PC-3 (cell line): ENCODE results near the gene NDUFB10. TPM values are rescaled to one million over a fixed set of nuclear protein-coding genes. Genes with fewer than 3 reads are reported as not detected.

ENCODE experiments used
- ATAC-seq: fragments of 200-7000 bp; cut with Tn5 transposase; 2 replicates; pipeline ENCODE4 v1.9.1; 2020; ENCODE audit warnings: mild to moderate bottlenecking, moderate library complexity
- BruUV-seq: library from RNA; stranded (reverse); fragments of 400-500 nt; replicated peaks from 2 replicates; lab custom pipeline; 2021; lab: Mats Ljungman, UMichigan
- CTCF ChIA-PET: fragments of 300-600 bp; sonication (Branson Sonifier 250); formaldehyde crosslinking; loops from one replicate; lab custom pipeline; 2022; ENCODE audit warnings: antibody characterized with exemption; lab: Charles Lee
- POLR2A ChIA-PET: fragments of 300-600 bp; sonication (Branson Sonifier 250); formaldehyde crosslinking; loops from one replicate; lab custom pipeline; 2022; ENCODE audit warnings: antibody characterized with exemption; ENCODE audit not compliant: unreplicated experiment; lab: Charles Lee
- DNase-seq: peaks from one replicate; pipeline ENCODE4 v3.0.0-alpha.2; 2015
- H2AFZ ChIP-seq: fragments of 300-600 bp; sonication (generic); 2 replicates; pipeline ENCODE4 v1.6.0; 2016; ENCODE audit warnings: antibody characterized with exemption, low read length
- H3F3A ChIP-seq: fragments of 300-600 bp; sonication (generic); one replicate; pipeline ENCODE4 v1.6.0; 2017; ENCODE audit warnings: antibody characterized with exemption, low read length, control low read depth, mild to moderate bottlenecking; ENCODE audit not compliant: unreplicated experiment
- H3K27ac ChIP-seq: fragments of 300-600 bp; sonication (generic); 2 replicates; pipeline ENCODE4 v1.5.1; 2016; ENCODE audit warnings: mild to moderate bottlenecking, low read length
- H3K27me3 ChIP-seq: fragments of 300-600 bp; sonication (generic); 2 replicates; pipeline ENCODE4 v1.6.1; 2016; ENCODE audit warnings: low read length, mixed read lengths
- H3K36me3 ChIP-seq: fragments of 300-600 bp; sonication (generic); 2 replicates; pipeline ENCODE4 v1.6.1; 2016; ENCODE audit warnings: low read depth, mixed run types, low read length, mixed read lengths
- H3K4me1 ChIP-seq: fragments of 300-600 bp; sonication (generic); 2 replicates; pipeline ENCODE4 v1.5.1; 2016; ENCODE audit warnings: low read length; ENCODE audit not compliant: insufficient read depth
- H3K4me2 ChIP-seq: fragments of 300-600 bp; sonication (generic); 2 replicates; pipeline ENCODE4 v1.6.0; 2016; ENCODE audit warnings: low read length
- H3K4me3 ChIP-seq: fragments of 300-600 bp; sonication (generic); 2 replicates; pipeline ENCODE4 v1.5.1; 2016; ENCODE audit warnings: mild to moderate bottlenecking, low read length, mixed read lengths
- H3K79me2 ChIP-seq: fragments of 300-600 bp; sonication (generic); 2 replicates; pipeline ENCODE4 v1.6.1; 2017; ENCODE audit warnings: low read length, mixed read lengths
- H3K9ac ChIP-seq: fragments of 300-600 bp; sonication (generic); 2 replicates; pipeline ENCODE4 v1.6.0; 2016; ENCODE audit warnings: mild to moderate bottlenecking, low read length
- H3K9me2 ChIP-seq: fragments of 300-600 bp; sonication (generic); replicated peaks from 2 replicates; pipeline ENCODE4 v1.6.1; 2016; ENCODE audit warnings: mixed run types, low read length, mixed read lengths
- H3K9me3 ChIP-seq: fragments of 300-600 bp; sonication (generic); 2 replicates; pipeline ENCODE4 v1.6.1; 2016; ENCODE audit warnings: low read length, mixed read lengths
- H4K20me1 ChIP-seq: fragments of 300-600 bp; sonication (generic); 2 replicates; pipeline ENCODE4 v1.6.1; 2016; ENCODE audit warnings: low read length, mixed read lengths
- CTCF ChIP-seq: fragments of 300-600 bp; sonication (generic); conservative IDR thresholded peaks from 2 replicates; pipeline ENCODE4 v1.5.1; 2017; ENCODE audit warnings: antibody characterized with exemption, low read depth, mild to moderate bottlenecking, low read length
- EZH2 ChIP-seq: fragments of 300-600 bp; sonication (generic); IDR thresholded peaks from one replicate; pipeline ENCODE4 v1.6.1; 2017; ENCODE audit warnings: antibody characterized with exemption, mild to moderate bottlenecking, low read length; ENCODE audit not compliant: unreplicated experiment
- EZH2phosphoT487 ChIP-seq: fragments of 300-600 bp; sonication (generic); IDR thresholded peaks from 2 replicates; pipeline ENCODE4 v1.6.1; 2018; ENCODE audit warnings: mild to moderate bottlenecking, antibody characterized with exemption, low read length, borderline replicate concordance
- intact Hi-C: fragments of 100-400 bp; cut with micrococcal nuclease; formaldehyde crosslinking; loops from 2 replicates; pipeline ENCODE4 v1.9.0; 2023
- total RNA-seq: library from RNA; depleted of rRNA; stranded (reverse); fragments of >200 nt; gene quantifications from 2 replicates; pipeline ENCODE4 v1.2.3, GENCODE V29; 2014

NDUFB10 gene
- total RNA-seq, 1 experiment from 2014 or later: 530 TPM

- Histone ChIP-seq H3K4me2 (peak overlapping the region; percentile 88), H2AFZ (no peak overlapping the region), H3K79me2 (peaks cover 2% of the 10 kb centered on the region; the same call in 1 of the 2 replicates), H3K27me3 (no peaks in the 10 kb centered on the region), H3F3A (peaks cover 3% of the 10 kb centered on the region), H3K9me2 (no peaks in the 10 kb centered on the region), H3K9ac (no peak overlapping the region), H3K27ac (no peak overlapping the region), H3K4me1 (peaks cover 33% of the 10 kb centered on the region), H3K4me3 (peak overlapping the region; percentile 64), H3K9me3 (no peaks in the 10 kb centered on the region), H3K36me3 (no peaks in the 10 kb centered on the region), H4K20me1 (no peaks in the 10 kb centered on the region)
- POLR2A ChIA-PET: no interaction called here
- no peak for TF ChIP-seq EZH2
- no peak for TF ChIP-seq EZH2phosphoT487
- TF ChIP-seq CTCF: no peak
- ATAC-seq: peak; percentile 33
- CTCF ChIA-PET: no interaction called here
- BruUV-seq: TSS peak; percentile 13
- DNase-seq: peak; percentile 85
- intact Hi-C loops: no loop called here
Observed at GRCh38 chr16:1979271-1980029, 20.1 kb downstream of the NDUFB10 start.

GRCh38 chr16:1980030-1980769 is 20.9 kb downstream of the NDUFB10 start:
- H3K9ac ChIP-seq: no peak overlapping the region
- H3K9me3 ChIP-seq: no peaks in the 10 kb centered on the region

More at GRCh38 chr16:1980030-1980769, 20.9 kb downstream of the NDUFB10 start:
- no peak for ATAC-seq
- H3K36me3 ChIP-seq: no peaks in the 10 kb centered on the region
- no peak overlapping the region for H2AFZ ChIP-seq
- no TSS peak for BruUV-seq
- peak; percentile 48; the same call in 1 of the 2 replicates for TF ChIP-seq EZH2phosphoT487
- no peak for TF ChIP-seq CTCF
- TF ChIP-seq EZH2: no peak
- H3F3A ChIP-seq: peaks cover 3% of the 10 kb centered on the region
- DNase-seq: no peak
- CTCF ChIA-PET: no interaction called here
- peak overlapping the region; percentile 64 for H3K4me3 ChIP-seq
- H3K27ac ChIP-seq: no peak overlapping the region
- H3K9me2 ChIP-seq: no peaks in the 10 kb centered on the region
- peaks cover 10% of the 10 kb centered on the region for H3K79me2 ChIP-seq
- no peaks in the 10 kb centered on the region for H4K20me1 ChIP-seq
- POLR2A ChIA-PET: no interaction called here
- peak overlapping the region; percentile 88 for H3K4me2 ChIP-seq
- no peaks in the 10 kb centered on the region for H3K27me3 ChIP-seq
- intact Hi-C loops: no loop called here
- peaks cover 39% of the 10 kb centered on the region for H3K4me1 ChIP-seq
